ENCODE measurements around the gene RELN. TPM values are rescaled to one million over a fixed set of nuclear protein-coding genes. Genes with fewer than 3 reads are reported as not detected.

Gene RELN
- total RNA-seq, 5 donors from 2014 or later (not counting 1 experiment from before 2014, with no cell fraction given), result 0.20 to 0.50 (median 0.41) TPM; not detected in 2

DNA sequence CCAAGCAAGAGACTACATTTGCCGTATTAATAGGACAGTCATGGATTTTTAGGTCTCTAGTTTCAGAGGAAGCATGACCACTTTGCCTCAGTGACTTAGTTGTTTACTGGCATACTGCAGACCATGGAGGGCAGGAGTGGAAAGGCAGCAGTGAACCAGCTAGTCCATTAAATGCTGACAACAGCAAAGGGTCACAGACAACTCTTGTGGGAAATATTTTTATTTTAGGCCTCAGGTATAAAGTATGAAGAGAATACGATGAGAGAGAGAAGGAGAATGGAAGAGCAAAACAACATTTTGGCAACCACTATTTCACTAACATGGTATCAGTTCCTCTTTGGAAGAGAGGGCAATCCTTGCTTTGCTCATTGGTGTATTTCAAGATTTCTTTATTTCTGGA lies 118.0 kb downstream of the RELN start:
- no peak overlapping the region for H3K4me3 ChIP-seq (ENCODE audit: control insufficient read depth in 1 of 2, extremely low read depth in 1 of 2, low read length in 1 of 2)
- no peaks in the 10 kb centered on the region for H3K36me3 ChIP-seq (ENCODE audit: control insufficient read depth in 2 of 2, extremely low read depth in 1 of 2, insufficient read depth in 1 of 2, low read length in 1 of 2)
- POLR2A ChIA-PET, result no interaction called here
- no peak for ATAC-seq (replicated peaks in 1 of 4)
- 100% methylated on average over 1 of the region's 2 CpGs for WGBS (ENCODE audit: insufficient coverage)
- H3K27ac ChIP-seq (ENCODE audit: low read length), result no peak overlapping the region
- no peaks in the 10 kb centered on the region for H3K9me3 Mint-ChIP-seq
- DNase-seq, result no peak
- H3K27me3 ChIP-seq (replicated peaks in 1 of 2; ENCODE audit: control insufficient read depth in 2 of 2, extremely low read depth in 1 of 2, insufficient read depth in 2 of 2, low read length in 1 of 2), result no peaks in the 10 kb centered on the region
- no peaks in the 10 kb centered on the region for H3K36me3 Mint-ChIP-seq
- H3K27me3 Mint-ChIP-seq, result no peaks in the 10 kb centered on the region
- H3K4me1 ChIP-seq (ENCODE audit: control insufficient read depth in 1 of 2, extremely low read depth in 1 of 2, insufficient read depth in 2 of 2, low read length in 2 of 2), result no peaks in the 10 kb centered on the region
- H3K27ac Mint-ChIP-seq, result no peak overlapping the region
- H3K4me3 Mint-ChIP-seq, result no peak overlapping the region
- no peaks in the 10 kb centered on the region for H3K9me3 ChIP-seq
- H3K4me1 Mint-ChIP-seq, result no peaks in the 10 kb centered on the region
- CTCF ChIA-PET, result no interaction called here

DNA sequence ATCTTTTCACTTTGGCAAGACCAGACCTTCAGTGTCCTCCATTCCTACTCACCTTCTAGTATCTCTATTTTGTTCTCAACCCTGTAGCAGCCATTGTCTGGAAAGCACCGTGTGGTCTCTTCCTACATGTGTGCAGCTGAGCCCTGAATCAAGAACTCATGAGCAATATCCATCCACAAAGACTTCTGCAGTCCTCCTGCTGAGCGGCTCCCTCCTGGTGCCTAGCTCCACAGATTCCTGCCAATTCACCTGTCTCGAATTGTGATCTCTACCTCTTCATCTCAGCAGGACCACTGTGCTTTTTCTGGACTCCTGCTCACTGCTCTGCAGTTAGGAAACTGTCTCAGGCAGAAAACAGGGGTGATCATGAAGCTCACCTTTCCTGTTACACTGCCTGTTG lies 118.8 kb downstream of the RELN start:
- WGBS (ENCODE audit: insufficient coverage), result 54% methylated on average over 3 of the region's 3 CpGs
- no peaks in the 10 kb centered on the region for H3K27me3 ChIP-seq (replicated peaks in 1 of 2; ENCODE audit: control insufficient read depth in 2 of 2, extremely low read depth in 1 of 2, insufficient read depth in 2 of 2, low read length in 1 of 2)
- no peak for ATAC-seq (replicated peaks in 1 of 4)
- ChIA-PET CTCF (no interaction called here), POLR2A (no interaction called here)
- H3K36me3 Mint-ChIP-seq, result no peaks in the 10 kb centered on the region
- no peak overlapping the region for H3K27ac Mint-ChIP-seq
- H3K9me3 Mint-ChIP-seq, result no peaks in the 10 kb centered on the region
- H3K27me3 Mint-ChIP-seq, result no peaks in the 10 kb centered on the region
- H3K36me3 ChIP-seq (ENCODE audit: control insufficient read depth in 2 of 2, extremely low read depth in 1 of 2, insufficient read depth in 1 of 2, low read length in 1 of 2), result no peaks in the 10 kb centered on the region
- H3K4me3 ChIP-seq (ENCODE audit: control insufficient read depth in 1 of 2, extremely low read depth in 1 of 2, low read length in 1 of 2), result no peak overlapping the region
- no peak overlapping the region for H3K27ac ChIP-seq (ENCODE audit: low read length)
- DNase-seq, result no peak
- no peaks in the 10 kb centered on the region for H3K9me3 ChIP-seq
- H3K4me1 Mint-ChIP-seq, result no peaks in the 10 kb centered on the region
- H3K4me1 ChIP-seq (ENCODE audit: control insufficient read depth in 1 of 2, extremely low read depth in 1 of 2, insufficient read depth in 2 of 2, low read length in 2 of 2), result no peaks in the 10 kb centered on the region
- H3K4me3 Mint-ChIP-seq, result no peak overlapping the region

DNA sequence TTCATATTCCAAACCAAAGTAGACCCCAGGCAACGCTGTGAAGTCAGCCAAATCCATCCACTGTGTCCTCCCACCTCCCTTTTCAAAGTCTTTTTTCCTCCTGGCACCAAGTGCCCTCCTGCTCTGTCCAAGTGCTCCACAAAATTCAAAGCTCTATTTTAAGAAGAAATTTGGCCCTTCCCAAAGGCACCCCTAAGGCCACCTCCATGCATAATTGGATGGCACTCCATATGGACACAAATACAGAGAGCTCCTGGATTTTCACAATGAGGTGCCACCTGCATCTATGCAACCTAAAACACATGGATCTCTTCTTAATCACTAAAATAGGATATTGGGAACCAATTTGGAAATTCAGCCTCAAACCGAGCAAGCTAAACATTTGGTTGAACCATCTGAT lies 121.6 kb downstream of the RELN start:
- Histone ChIP-seq H3K4me3 (ENCODE audit: control insufficient read depth in 1 of 2, extremely low read depth in 1 of 2, low read length in 1 of 2) (no peak overlapping the region), H3K36me3 (ENCODE audit: control insufficient read depth in 2 of 2, extremely low read depth in 1 of 2, insufficient read depth in 1 of 2, low read length in 1 of 2) (no peaks in the 10 kb centered on the region), H3K27me3 (replicated peaks in 1 of 2; ENCODE audit: control insufficient read depth in 2 of 2, extremely low read depth in 1 of 2, insufficient read depth in 2 of 2, low read length in 1 of 2) (no peaks in the 10 kb centered on the region), H3K27ac (ENCODE audit: low read length) (no peak overlapping the region), H3K9me3 (no peaks in the 10 kb centered on the region), H3K4me1 (ENCODE audit: control insufficient read depth in 1 of 2, extremely low read depth in 1 of 2, insufficient read depth in 2 of 2, low read length in 2 of 2) (no peaks in the 10 kb centered on the region)
- 20% methylated on average over 1 of the region's 2 CpGs for WGBS (ENCODE audit: insufficient coverage)
- Mint-ChIP-seq H3K36me3 (no peaks in the 10 kb centered on the region), H3K4me1 (no peaks in the 10 kb centered on the region), H3K27me3 (peaks cover 0 to 3% of the 10 kb centered on the region in 2 donors), H3K27ac (no peak overlapping the region), H3K9me3 (no peaks in the 10 kb centered on the region), H3K4me3 (no peak overlapping the region)
- POLR2A ChIA-PET, result no interaction called here
- CTCF ChIA-PET, result no interaction called here
- ATAC-seq (replicated peaks in 1 of 4) (no peak), DNase-seq (no peak)

GRCh38 chr7:103866919-103867318 lies 122.5 kb downstream of the RELN start:
- no CpG with 5 or more reads among the region's 4 CpGs for WGBS (ENCODE audit: insufficient coverage)
- H3K27me3 ChIP-seq (replicated peaks in 1 of 2; ENCODE audit: control insufficient read depth in 2 of 2, extremely low read depth in 1 of 2, insufficient read depth in 2 of 2, low read length in 1 of 2), result no peaks in the 10 kb centered on the region
- no peaks in the 10 kb centered on the region for H3K36me3 ChIP-seq (ENCODE audit: control insufficient read depth in 2 of 2, extremely low read depth in 1 of 2, insufficient read depth in 1 of 2, low read length in 1 of 2)
- H3K9me3 Mint-ChIP-seq, result no peaks in the 10 kb centered on the region
- no peaks in the 10 kb centered on the region for H3K36me3 Mint-ChIP-seq
- no peaks in the 10 kb centered on the region for H3K4me1 Mint-ChIP-seq
- DNase-seq (no peak), ATAC-seq (replicated peaks in 1 of 4) (no peak)
- H3K4me3 ChIP-seq (ENCODE audit: control insufficient read depth in 1 of 2, extremely low read depth in 1 of 2, low read length in 1 of 2), result no peak overlapping the region
- no peaks in the 10 kb centered on the region for H3K4me1 ChIP-seq (ENCODE audit: control insufficient read depth in 1 of 2, extremely low read depth in 1 of 2, insufficient read depth in 2 of 2, low read length in 2 of 2)
- ChIA-PET CTCF (no interaction called here), POLR2A (interaction anchor here in 1 of 2 donors (0.6 kb wide), 1 partner anchor 120 kb away, joined by 3 read pairs; no protein-coding TSS in a partner anchor)
- no peak overlapping the region for H3K4me3 Mint-ChIP-seq
- peaks cover 0 to 3% of the 10 kb centered on the region in 2 donors for H3K27me3 Mint-ChIP-seq
- no peak overlapping the region for H3K27ac Mint-ChIP-seq
- no peak overlapping the region for H3K27ac ChIP-seq (ENCODE audit: low read length)
- H3K9me3 ChIP-seq, result no peaks in the 10 kb centered on the region

GRCh38 chr7:103865442-103865841 lies 124.0 kb downstream of the RELN start:
- no peak overlapping the region for H3K27ac Mint-ChIP-seq
- H3K4me1 Mint-ChIP-seq, result no peaks in the 10 kb centered on the region
- H3K27me3 Mint-ChIP-seq, result peaks cover 0 to 3% of the 10 kb centered on the region in 2 donors
- POLR2A ChIA-PET, result no interaction called here
- H3K9me3 Mint-ChIP-seq, result no peaks in the 10 kb centered on the region
- Histone ChIP-seq H3K27ac (ENCODE audit: low read length) (no peak overlapping the region), H3K27me3 (replicated peaks in 1 of 2; ENCODE audit: control insufficient read depth in 2 of 2, extremely low read depth in 1 of 2, insufficient read depth in 2 of 2, low read length in 1 of 2) (no peaks in the 10 kb centered on the region), H3K4me1 (ENCODE audit: control insufficient read depth in 1 of 2, extremely low read depth in 1 of 2, insufficient read depth in 2 of 2, low read length in 2 of 2) (no peaks in the 10 kb centered on the region), H3K9me3 (no peaks in the 10 kb centered on the region), H3K4me3 (ENCODE audit: control insufficient read depth in 1 of 2, extremely low read depth in 1 of 2, low read length in 1 of 2) (no peak overlapping the region), H3K36me3 (ENCODE audit: control insufficient read depth in 2 of 2, extremely low read depth in 1 of 2, insufficient read depth in 1 of 2, low read length in 1 of 2) (no peaks in the 10 kb centered on the region)
- H3K36me3 Mint-ChIP-seq, result no peaks in the 10 kb centered on the region
- CTCF ChIA-PET, result interaction anchor here (0.6 kb wide), 2 partner anchors 15 to 333 kb away, joined by 3 to 4 read pairs; no protein-coding TSS in a partner anchor
- no peak for DNase-seq
- no peak overlapping the region for H3K4me3 Mint-ChIP-seq
- ATAC-seq (replicated peaks in 1 of 4), result no peak
- WGBS (ENCODE audit: insufficient coverage), result 80% methylated on average over 3 of the region's 5 CpGs

DNA sequence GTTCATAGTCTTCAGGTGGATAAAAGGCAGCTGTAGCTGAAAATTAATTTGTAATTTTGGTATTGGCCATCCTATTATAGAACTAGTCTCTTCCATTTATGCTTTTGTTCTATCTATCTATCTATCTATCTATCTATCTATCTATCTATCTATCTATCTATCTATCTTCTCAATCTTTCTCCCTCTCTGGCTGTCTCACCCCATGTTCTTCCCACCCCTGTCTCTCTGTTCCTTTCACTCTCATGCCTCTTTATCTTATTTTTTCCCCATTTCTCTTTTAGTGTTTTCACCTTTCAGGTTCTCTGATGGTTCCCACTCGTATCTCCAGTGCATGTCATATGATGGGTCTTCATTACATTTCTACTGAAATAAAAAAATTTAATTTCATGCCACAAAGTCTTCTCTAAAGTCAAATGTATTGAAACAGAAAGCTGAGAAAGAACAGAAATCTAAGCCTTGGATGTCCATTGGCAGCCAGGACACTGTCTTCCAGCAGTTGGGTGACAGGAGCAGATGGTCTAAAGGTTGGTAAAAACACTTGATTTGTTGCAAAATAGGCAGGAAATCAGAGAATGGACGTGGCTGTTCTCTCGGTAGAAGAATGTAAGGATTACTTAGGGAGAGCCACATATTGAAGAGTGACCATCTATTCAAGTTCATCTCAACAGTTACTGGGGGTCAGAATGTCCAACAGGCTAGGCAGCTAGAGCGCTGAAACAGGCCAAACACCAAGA lies 127.0 kb downstream of the RELN start:
- no peak overlapping the region for H3K4me3 ChIP-seq (ENCODE audit: control insufficient read depth in 1 of 2, extremely low read depth in 1 of 2, low read length in 1 of 2)
- no peak overlapping the region for H3K4me3 Mint-ChIP-seq
- H3K36me3 Mint-ChIP-seq, result no peaks in the 10 kb centered on the region
- H3K27ac ChIP-seq (ENCODE audit: low read length), result no peak overlapping the region
- H3K4me1 ChIP-seq (ENCODE audit: control insufficient read depth in 1 of 2, extremely low read depth in 1 of 2, insufficient read depth in 2 of 2, low read length in 2 of 2), result no peaks in the 10 kb centered on the region
- H3K36me3 ChIP-seq (ENCODE audit: control insufficient read depth in 2 of 2, extremely low read depth in 1 of 2, insufficient read depth in 1 of 2, low read length in 1 of 2), result no peaks in the 10 kb centered on the region
- H3K9me3 Mint-ChIP-seq, result no peaks in the 10 kb centered on the region
- no peaks in the 10 kb centered on the region for H3K4me1 Mint-ChIP-seq
- WGBS (ENCODE audit: insufficient coverage), result no CpG with 5 or more reads among the region's 4 CpGs
- POLR2A ChIA-PET, result no interaction called here
- no peak for ATAC-seq (replicated peaks in 1 of 4)
- no peak for DNase-seq
- CTCF ChIA-PET, result interaction anchor here (0.6 kb wide), 2 partner anchors 14 to 46 kb away, joined by 3 to 7 read pairs; no protein-coding TSS in a partner anchor
- H3K27ac Mint-ChIP-seq, result no peak overlapping the region
- no peaks in the 10 kb centered on the region for H3K27me3 ChIP-seq (replicated peaks in 1 of 2; ENCODE audit: control insufficient read depth in 2 of 2, extremely low read depth in 1 of 2, insufficient read depth in 2 of 2, low read length in 1 of 2)
- no peaks in the 10 kb centered on the region for H3K9me3 ChIP-seq
- H3K27me3 Mint-ChIP-seq, result peaks cover 0 to 8% of the 10 kb centered on the region in 2 donors
